Measurements from ENCODE around the gene CLEC12A.

DNA sequence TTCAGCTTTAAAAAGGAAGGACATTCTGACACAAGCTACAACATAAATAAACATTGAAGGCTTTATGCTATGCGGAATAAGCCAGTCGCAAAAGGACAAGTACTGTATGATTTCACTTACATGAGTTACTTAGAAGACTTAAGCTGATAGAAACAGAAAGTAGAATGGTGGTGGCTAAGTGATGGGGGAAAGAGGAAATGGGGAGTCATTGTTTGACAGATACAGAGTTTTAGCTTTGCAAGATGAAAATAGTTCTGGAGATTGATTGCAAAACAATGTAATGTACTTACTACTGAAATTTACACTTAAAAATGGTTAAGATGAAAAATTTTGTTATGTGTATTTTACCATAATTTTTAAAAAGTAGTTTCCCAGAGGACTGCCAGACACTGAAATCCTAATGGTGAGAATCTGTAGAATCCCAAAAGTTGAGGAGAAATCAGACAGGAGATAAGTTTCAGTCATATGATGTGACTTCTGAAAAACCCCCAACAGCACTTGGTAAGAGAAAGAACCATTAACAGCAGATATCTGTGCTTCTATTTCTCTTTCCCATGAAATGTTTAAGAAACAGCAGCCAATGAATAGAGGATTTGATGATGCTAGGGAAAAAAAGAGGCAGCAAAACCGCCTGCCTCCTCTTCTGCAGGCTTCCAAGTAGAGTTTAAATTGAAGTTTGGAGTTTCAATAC is 22.5 kb upstream of the CLEC12A start:
- TF ChIP-seq, protein P1, sequence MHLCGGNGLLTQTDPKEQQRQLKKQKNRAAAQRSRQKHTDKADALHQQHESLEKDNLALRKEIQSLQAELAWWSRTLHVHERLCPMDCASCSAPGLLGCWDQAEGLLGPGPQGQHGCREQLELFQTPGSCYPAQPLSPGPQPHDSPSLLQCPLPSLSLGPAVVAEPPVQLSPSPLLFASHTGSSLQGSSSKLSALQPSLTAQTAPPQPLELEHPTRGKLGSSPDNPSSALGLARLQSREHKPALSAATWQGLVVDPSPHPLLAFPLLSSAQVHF (CRISPR knock-in tag; IDR thresholded peaks at IDR 0.05): no peak
- TF ChIP-seq, protein P2, sequence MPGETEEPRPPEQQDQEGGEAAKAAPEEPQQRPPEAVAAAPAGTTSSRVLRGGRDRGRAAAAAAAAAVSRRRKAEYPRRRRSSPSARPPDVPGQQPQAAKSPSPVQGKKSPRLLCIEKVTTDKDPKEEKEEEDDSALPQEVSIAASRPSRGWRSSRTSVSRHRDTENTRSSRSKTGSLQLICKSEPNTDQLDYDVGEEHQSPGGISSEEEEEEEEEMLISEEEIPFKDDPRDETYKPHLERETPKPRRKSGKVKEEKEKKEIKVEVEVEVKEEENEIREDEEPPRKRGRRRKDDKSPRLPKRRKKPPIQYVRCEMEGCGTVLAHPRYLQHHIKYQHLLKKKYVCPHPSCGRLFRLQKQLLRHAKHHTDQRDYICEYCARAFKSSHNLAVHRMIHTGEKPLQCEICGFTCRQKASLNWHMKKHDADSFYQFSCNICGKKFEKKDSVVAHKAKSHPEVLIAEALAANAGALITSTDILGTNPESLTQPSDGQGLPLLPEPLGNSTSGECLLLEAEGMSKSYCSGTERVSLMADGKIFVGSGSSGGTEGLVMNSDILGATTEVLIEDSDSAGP (CRISPR knock-in tag; IDR thresholded peaks at IDR 0.05; ENCODE audit: borderline replicate concordance): no peak
- TF ChIP-seq ZNF629 (CRISPR knock-in tag; conservative IDR thresholded peaks at IDR 0.05): no peak
- TF ChIP-seq, protein P3, sequence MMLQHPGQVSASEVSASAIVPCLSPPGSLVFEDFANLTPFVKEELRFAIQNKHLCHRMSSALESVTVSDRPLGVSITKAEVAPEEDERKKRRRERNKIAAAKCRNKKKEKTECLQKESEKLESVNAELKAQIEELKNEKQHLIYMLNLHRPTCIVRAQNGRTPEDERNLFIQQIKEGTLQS (CRISPR knock-in tag; IDR thresholded peaks at IDR 0.05): no peak

Data from HepG2 (cell line).